ENCODE measurements around the gene LRTM2. TPM values are rescaled to one million over a fixed set of nuclear protein-coding genes. Genes with fewer than 3 reads are reported as not detected.

The LRTM2 gene
- not detected for total RNA-seq

- no peak for DNase-seq
Measured at GRCh38 chr12:1820191-1820895, at the start of gene LRTM2. LRTM2 (plus strand) TSS chr12:1820565; CDS start chr12:1828149, 7,584 bp downstream.

DNA sequence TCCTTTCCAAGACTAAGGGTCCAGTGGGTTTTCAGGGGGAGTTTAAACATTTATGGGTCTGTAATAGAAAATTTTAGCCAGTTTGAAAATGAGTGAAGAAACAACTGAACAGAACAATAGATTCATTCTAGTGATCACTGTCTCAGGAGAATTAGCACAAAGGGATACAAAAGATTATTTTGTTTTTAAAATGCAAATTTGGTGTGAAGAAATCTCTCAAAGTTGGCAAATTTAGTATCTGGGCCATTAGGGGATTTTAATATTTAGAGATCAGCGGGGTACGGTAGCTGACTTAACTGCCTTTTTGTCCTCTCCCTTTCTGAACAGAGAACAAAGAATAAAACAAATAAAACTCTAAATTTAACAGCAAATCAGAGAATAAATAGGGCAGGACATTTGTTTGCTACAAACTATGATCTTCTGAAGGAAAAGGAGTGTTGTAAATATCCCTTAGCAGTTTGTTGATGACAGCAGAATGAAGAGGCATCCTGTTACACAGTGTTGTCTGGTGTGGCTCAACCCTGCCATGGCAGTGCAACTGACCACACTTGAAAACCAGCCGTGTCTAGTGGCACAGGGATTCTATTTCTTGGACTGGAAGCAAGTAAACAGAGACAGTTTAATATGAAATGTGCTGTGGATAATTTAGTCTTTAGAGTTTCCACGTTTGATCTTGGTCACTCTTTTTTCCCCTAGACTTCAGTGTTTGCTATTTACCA lies 46.3 kb upstream of the LRTM2 start:
- no peak for DNase-seq

DNA sequence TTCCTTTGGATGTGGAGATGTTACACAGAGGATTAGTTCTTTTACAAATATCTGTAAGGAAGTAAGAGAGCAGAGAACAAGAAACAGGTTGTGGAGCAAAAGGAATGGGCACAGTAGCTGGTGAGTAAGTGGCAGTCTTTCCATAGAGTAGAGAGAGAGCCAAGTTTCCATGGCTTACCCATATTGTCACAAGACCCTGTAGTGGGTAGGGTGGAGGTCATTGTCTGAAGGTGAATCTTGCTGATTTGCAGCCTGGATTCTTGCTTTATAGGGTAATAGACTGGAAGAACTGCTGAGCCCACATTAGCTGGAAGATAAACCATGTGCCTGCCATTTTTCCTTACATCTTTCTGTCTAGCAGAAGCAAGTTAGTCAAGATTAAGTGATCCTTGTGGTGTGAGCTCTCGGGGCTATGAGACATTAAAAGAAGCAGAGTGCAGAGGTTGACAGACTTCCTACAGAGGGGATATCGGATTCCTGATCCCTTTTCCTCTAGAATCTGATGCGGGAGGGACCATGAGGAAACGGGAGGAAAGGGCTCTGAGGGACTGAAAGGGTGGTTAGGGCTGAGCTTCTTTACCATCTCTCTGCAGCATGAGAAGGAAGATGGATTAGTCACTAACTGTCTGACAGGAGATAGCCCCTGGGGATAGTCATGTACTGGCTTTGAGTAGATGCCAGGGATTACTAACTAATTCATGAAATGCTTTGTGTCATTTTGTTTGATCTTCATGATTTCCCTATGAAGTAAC lies 44.0 kb upstream of the LRTM2 start:
- DNase-seq = no peak

DNA sequence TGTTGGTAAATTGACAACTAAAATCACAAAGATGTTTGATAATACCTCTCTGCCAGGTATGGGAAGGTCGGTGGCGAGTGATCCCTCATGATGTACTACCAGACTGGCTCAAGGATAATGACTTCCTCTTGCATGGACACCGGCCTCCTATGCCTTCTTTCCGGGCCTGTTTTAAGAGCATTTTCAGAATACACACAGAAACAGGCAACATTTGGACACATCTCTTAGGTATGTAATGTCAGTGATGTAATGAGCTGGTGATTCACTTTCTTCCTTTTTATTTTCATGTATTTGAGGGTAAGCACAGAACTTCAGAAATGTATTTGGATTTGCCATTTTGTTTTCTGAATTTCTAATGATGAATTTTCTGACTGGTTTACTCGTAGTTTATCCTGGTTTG lies 42.6 kb upstream of the LRTM2 start:
- DNase-seq = no peak

DNA sequence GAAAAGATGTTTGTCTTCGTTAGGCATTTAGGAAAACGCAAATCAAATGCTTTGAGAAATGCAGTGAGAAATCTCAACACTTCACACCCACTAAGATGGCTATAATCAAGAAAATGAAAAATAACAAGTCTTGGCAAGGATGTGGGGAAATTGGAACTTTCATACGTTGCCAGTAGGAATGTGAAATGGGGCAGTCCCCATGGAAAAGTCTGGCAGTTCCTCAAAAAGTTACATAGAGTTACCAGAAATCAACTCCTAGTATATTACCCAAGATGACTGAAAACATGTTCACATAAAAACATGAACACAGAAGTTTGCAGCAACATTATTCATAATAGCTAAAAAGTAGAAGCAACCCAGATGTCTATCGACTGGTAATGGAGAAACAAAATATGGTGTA lies 41.5 kb upstream of the LRTM2 start:
- no peak for DNase-seq

- no peak for DNase-seq
Measured at GRCh38 chr12:1779783-1780182, 40.6 kb upstream of the LRTM2 start.

- DNase-seq = no peak
Measured at GRCh38 chr12:1781772-1782171, 38.6 kb upstream of the LRTM2 start.

GRCh38 chr12:1782215-1782614 lies 38.1 kb upstream of the LRTM2 start:
- DNase-seq = no peak

DNA sequence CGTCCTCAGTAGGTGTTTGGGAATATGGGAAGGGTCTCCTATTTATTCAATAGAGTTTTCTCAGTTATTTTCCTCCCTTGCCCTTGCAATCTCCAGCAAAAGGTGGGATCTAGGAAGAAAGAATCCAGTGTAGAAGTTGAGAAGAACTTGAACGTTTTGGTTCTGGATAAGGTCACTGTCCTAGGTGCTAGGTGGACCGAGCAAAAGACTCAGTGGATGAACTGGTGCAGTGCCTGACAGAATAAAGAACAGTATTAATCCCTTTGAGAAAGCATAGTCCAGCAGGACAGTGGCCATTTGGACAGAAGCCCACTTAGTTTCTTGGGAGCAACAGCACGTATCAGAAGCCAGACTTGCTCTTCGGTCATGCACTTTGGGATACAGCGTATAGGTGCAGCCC lies 32.7 kb upstream of the LRTM2 start:
- DNase-seq = no peak

DNA sequence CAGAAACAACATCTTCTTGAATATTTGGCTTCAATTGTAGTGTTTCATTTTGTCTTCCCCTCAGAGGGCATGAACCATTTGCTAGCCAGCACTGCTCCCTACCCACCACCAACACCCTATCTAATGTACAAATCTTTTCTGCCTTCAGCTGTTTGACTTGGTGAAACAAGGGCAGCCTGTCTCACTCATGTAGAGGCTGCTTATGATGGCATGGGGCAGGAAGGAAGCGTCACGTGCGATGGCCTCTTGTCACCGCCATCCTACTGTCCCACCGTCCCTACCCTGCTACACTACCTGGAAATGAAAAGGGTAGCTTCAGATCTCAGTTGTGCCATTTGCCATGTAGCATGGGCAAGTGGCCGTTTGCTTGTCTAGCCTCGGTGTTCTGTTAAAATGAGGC lies 29.9 kb upstream of the LRTM2 start:
- no peak for DNase-seq

DNA sequence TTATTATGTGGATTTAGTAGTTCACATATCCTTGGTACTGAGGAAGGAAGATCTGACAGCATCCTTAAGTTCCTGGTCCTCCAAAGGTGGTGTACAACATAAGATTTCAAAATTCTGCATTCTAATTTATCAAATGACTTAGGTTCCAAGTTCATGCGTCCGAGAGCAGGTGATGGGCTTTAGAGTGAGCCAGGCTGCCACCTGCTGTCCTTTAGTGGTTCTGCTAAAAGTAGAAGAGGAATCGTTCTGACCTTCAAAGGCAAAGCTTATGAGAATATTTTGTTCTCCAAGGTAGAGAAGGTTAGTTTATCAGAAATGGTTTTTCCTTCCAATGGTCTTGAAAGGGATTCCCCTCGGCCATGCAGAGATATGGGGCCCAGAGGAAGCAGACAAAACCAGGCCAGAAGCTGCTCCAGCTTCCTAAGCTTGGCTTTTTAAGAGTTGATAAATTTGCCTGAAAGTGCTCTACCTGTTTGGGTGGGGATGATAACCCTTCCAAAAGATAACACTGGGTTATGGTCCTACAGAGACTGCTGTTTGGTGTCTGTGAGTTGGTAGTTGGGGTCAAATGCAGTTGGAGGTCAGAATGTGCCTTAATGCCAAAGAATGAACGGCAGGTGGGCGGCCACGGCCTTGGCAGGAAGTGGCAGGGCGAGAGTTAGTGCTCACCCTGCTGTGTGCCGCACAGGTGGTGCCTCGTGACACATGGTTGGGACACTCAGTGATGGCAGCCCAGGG lies 29.1 kb upstream of the LRTM2 start:
- peak; percentile 56 for DNase-seq

- no peak for DNase-seq
Measured at GRCh38 chr12:1792406-1792805, 28.0 kb upstream of the LRTM2 start.

DNA sequence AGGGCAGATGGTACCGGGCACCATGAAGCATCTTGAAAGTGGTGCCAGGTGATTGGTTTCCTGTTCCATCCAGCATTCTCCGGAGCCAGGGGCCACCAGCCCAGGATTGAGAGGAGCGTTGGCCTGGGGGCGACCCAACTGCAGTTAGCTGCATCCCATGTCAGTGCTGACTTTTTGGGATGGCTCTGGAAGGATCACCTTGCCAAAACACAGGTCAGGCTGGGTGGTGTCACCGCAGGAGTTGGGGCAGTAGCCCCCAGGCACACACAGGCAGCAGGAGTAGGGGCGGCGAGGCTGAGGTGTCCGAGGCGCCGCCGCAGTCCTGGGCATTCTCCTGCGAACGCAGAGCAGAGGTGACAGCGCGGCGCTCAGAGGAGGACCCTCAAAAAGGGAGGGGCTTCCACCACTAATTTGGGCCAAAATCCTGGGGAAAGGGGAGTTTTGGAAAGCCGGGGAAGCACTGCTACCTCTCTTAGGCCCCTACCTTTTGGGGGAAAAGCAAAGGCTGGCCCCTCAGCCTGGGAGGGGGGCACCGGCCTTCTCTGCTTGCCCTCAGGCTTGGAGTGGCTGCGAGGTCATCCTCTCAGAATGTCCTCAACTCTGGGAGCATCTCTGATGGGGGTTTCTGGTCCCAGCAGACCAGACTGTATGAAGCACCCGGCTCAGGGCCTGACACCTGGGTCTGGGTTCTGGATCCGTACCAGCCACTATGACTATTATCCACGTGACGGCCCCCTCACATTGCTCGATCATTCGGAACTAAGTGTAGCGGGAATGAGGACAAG lies 26.7 kb upstream of the LRTM2 start:
- no peak for DNase-seq

GRCh38 chr12:1794440-1795090 lies 25.8 kb upstream of the LRTM2 start:
- DNase-seq = no peak

- no peak for DNase-seq
Measured at GRCh38 chr12:1795221-1795784, 25.1 kb upstream of the LRTM2 start.

GRCh38 chr12:1795785-1796514 lies 24.4 kb upstream of the LRTM2 start:
- peak; percentile 89 for DNase-seq

DNA sequence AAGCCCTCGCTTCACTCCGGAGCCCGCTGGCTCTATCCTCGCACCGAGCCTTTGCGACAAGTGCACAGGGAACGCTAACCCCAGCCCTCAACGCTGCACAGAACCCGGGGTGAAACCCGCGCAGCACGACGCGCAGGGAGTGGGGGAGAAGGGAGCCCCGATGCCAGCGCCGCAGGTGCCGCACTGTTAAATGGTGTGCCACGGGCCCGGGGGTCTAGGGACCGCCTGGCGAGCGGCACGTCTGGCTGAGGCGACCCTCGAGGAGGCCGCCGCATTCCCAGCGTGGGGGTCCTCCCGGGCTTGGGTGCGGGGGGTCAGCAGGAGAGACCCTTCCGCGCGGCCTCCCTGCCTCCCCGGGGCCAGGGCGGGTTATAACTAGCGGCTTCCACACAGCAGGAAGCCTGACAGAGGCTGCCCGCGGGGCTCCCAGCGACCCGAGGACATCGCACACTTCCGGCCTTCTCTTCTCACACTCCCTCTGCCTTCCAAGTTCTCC lies 23.8 kb upstream of the LRTM2 start:
- DNase-seq = no peak

- peak; percentile 47 for DNase-seq
Measured at GRCh38 chr12:1797011-1797901, 23.1 kb upstream of the LRTM2 start.

- DNase-seq = no peak
Measured at GRCh38 chr12:1797991-1798640, 22.2 kb upstream of the LRTM2 start.

All from effector CD4-positive, alpha-beta T cell (primary cell).